Heart left ventricle (tissue), 13 donors: ENCODE data around the gene APP.

Source experiments
- POLR2A ChIP-seq, 2 donors: fragments of 450-650 bp; IDR thresholded peaks; one replicate each; pipeline ENCODE4 v1.6.1; 2017; ENCODE audit warnings: antibody characterized with exemption in 2 of 2, mild to moderate bottlenecking in 2 of 2, moderate library complexity in 2 of 2
- TF ChIP-seq, protein P1 (sequence below), 12 donors: fragments of 200-600 bp; sonication (generic) in 4 of 12; IDR thresholded peaks; one replicate each; pipeline versions ENCODE4 v1.5.0 to v1.8.0; 2018 to 2022; ENCODE audit warnings: antibody characterized with exemption in 12 of 12, mild to moderate bottlenecking in 5 of 12
- donor health status: ischemic (EF 13 %, LVEDD 7.1; RV severe dilation, severe dysfunction).
- donor health status: DM: no; HTN: yes; CAD: no.
- donor health status: DM: no; HTN: no; CAD: no.
- donor health status: ischemic (EF 25% LVEDD 6.9; RV normal size, moderate dysfunction).
- donor health status: ischemic (EF 25% LVEDD 5.7; RV mildly dilated, moderate dysfunction).
- donor health status: ischemic (EF 35%, LVEDD 5.7; RV mildly dilated, moderate dysfunction).
- donor health status: nonischemic (EF 11% LVEDD 7.7; RV severe dilation, severe dysfunction).
- donor health status: DM: yes; HTN: yes; CAD: no.
- donor health status: PGD.
- donor health status: ischemic (EF 29% LVEDD 5.4; RV normal size, mild dysfunction).
- donor health status: nonischemic (EF 23%, LVEDD 6.1; RV moderate dilation, normal function).

DNA sequence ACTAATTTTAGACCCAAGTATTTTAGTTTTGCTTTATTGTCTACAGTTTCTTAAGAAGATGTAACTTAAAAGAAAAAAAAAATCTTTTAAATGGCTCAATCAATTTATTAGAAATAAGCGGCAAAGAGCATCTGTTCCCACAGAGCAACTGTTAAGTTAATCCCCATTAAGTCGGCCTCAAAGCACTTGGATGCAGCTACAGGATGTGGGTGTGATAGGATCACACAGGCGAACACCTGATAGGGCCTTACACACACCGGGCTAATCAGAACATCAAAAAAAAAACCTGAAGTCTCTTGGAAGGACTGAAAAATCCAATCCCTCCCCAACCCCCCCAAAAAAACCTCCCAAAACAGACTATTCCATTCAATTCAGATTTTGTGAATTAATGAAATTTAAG lies 23.0 kb downstream of the APP start:
- TF ChIP-seq POLR2A (IDR thresholded peaks at IDR 0.05): no peak
- TF ChIP-seq, protein P1, sequence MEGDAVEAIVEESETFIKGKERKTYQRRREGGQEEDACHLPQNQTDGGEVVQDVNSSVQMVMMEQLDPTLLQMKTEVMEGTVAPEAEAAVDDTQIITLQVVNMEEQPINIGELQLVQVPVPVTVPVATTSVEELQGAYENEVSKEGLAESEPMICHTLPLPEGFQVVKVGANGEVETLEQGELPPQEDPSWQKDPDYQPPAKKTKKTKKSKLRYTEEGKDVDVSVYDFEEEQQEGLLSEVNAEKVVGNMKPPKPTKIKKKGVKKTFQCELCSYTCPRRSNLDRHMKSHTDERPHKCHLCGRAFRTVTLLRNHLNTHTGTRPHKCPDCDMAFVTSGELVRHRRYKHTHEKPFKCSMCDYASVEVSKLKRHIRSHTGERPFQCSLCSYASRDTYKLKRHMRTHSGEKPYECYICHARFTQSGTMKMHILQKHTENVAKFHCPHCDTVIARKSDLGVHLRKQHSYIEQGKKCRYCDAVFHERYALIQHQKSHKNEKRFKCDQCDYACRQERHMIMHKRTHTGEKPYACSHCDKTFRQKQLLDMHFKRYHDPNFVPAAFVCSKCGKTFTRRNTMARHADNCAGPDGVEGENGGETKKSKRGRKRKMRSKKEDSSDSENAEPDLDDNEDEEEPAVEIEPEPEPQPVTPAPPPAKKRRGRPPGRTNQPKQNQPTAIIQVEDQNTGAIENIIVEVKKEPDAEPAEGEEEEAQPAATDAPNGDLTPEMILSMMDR (IDR thresholded peaks at IDR 0.05): no peak
